Medulla oblongata (tissue), 1 donor: ENCODE data around the gene RPL22.

ENCODE experiments used
- DNase-seq: peaks from one replicate; pipeline ENCODE4 v3.0.0-alpha.2; 2015; ENCODE audit errors: extremely low spot score

Gene RPL22

DNA sequence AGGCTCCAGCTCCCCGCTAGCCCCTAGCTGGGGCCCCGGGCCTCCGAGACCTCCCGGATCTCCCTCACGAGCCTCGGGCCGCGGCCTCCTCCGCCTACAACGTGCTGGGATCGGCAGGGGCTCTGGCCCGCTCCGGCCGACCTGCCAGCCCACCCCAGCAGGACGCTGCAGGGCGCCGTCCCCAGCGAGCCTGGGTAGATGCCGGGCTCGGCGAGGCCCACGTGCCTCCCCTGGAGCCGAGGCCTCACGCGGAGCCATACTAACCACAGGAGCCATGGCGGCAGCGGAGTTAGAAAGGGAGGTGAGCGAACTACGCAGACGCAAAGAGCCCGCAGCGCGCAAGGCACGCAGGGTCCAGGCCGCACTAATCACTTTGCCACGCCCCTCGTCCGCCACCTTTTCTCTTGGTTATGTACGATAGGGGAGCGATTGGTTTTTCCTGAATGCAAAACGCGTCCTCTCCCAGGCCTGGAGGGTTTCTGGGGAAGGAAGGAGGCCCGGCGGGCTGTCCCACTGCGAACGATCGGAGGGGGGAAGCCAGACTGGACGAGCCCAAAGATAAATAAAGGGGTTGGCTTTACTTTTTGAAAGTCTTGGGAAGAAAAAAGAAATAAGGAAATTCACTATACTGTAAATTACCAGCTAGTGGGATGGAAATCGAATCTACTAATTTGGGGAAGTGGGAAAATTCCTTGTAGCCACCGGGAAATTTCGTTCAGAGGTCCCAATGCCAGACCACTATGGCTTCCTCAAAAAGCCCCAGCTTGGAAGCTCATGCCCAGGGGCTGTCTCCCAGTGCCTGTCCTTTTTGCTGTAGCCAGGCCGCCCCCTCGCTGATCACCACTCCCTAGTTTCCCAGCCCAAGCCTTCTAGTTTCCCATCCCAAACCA lies at the start of gene RPL22:
Gene RPL22 (minus strand): TSS at position 298 of the 890 bp plus-strand sequence. CDS start 22 bp downstream, at position 276.
- DNase-seq = peak; percentile 99

GRCh38 chr1:6248161-6248776 lies 48.9 kb upstream of the RPL22 start:
- DNase-seq = no peak

DNA sequence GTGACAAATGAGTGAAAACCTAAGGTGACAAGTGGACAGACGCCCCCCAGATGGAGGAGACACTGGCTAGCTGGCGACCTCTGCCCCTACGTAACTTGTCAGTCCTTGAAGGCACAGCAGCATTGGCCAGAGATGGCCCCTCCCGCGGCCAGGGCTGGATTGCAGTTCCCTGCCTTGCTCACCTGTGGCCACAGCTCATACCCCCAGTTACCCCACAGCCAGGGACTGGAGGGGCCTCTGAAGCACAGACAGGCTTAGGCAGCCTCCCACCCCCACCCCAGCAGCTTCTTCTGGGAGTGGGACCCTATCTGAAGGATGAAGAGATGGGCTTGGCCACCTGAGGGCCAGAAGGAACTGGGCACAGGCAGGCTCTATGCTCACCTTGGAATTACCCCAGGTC lies 48.3 kb upstream of the RPL22 start:
- DNase-seq = no peak

DNA sequence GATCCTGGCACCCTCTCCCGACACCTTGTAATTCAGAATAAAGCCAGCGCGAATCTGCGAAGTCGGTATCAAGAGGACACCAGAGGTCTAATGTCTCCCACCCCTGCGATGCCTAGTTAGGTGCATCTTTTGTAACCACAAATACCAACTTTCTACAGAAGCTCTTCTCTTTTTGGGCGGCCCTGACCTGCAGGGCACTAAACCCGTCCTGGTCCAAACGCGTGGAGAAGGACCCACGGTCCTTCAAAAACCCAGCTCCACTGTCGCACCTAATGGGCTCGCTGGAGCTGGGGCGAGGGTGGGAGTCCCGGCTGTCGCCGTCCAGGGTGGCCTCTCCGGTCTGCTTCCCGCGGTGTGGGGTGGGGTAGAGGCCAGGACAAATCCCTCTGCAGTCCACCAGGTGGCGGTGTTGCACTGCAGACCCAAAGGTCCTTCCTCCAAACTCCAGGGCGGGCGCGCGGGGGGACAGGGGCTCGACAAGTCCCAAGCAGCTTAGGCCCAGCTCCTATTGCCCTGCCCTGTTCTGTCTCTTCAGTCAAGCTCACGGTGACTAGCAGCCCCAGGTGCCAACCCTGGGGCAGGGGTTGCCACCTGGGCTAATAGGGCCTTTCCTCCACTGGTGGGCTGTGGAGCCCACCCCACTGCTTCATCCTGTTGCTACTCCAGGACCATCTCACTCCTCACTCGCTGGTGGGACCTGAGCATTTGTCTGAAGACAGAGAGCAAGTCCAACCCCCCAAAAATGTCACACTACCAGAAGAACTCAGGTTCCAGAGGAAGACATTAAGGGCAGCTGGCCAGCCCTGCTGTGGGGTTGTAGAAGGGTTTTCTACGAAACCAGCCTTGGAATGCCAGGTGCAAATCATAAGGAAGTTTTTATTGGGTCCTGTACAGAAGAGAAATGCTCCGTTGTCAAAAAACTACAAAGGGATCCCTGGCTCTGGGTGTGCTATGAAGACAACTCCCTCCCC lies 47.4 kb upstream of the RPL22 start:
- DNase-seq = peak; percentile 77

GRCh38 chr1:6245869-6246496 lies 46.6 kb upstream of the RPL22 start:
- DNase-seq = no peak

- DNase-seq = peak; percentile 75
Measured at GRCh38 chr1:6245086-6245868, 45.9 kb upstream of the RPL22 start.

DNA sequence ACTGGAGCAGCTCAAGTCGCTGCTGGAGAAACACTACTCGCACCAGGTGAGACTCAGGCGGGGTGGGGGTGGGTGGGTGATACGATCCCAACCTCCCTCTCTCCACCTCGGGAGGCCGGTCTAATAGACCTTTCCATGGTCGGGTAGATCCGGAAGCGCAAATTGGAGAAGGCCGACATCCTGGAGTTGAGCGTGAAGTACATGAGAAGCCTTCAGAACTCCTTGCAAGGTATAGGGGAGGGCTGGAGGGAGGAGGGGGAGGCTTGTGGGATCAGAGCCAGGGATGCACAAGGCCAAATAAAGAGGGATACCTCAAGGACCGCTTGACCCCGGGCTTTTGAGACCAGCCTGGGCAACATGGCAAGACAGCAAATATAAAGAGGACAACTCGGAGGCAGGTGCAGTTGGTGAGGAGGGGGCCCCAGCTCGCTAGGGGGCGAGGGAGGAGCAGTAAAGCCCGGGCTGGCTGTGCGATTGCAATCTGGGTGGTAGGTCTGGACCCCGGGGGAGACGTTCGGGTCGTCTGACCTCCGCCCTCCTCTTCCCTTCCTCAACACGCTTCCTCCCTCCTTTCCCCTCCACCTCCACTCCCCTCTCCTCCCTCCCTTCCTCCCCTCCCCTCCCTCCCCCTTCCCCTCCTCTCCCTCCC lies 45.1 kb upstream of the RPL22 start:
- DNase-seq = no peak

DNA sequence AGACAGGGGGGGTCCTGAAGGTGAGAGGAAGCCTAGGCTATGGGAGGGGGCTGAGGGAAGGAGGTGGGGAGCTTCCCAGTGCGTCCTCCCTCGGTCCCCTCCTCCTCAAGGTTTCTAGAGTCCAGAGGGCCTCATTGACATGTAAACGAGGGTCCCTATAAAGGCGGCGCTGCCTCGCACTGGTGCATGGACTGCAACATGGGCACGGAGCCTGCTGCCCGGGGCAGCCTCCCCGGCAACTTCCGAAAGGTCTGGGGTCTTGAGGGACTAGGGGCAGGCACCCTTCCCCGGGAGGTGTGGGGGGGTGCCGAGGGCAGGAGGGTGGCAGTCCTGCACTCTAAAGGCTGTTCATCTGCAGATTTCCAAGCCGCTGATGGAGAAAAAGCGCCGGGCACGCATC lies 44.6 kb upstream of the RPL22 start, which contains the start of gene HES3:
Gene HES3 (plus strand): TSS at position 187 of the 400 bp plus-strand sequence. CDS start 187 bp downstream, at position 374.
- no peak for DNase-seq

DNA sequence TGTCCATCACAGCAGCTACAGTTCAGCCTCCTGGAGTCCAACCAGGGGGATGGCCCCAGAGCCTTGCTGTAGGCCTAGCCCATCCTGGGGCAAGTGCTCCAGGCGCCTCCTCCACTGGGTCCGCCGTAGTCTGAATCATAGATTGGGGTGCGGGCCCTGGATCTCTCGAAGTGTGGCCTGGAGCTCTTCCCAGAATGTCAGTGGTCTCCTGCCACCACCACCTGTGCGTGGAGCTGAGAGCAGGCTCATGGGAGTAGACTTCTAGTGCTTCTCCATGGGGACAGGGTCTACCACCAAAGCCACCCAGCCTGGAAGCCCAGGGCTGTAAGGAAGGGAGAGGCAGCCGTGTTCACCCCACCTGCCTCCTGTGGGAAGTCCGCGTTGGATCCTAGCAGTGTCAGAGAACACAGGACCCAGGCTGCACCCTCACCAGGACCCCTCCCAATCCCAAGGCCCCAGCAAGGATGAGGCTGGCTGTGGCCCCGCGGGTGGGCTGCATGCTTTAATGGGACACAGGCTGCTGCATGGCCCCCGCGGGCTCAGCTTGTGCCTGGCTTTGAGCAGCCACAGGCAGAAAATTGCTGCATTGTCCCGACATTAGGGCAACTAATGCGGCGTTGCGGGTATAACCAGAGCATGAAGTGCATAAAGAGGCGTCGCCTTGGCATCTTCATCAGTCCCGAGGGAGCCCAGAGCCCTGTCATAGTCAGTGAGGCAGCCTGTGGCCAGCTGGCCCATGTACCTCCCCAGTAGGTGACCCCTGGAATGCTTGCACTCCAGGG lies 43.8 kb upstream of the RPL22 start:
- DNase-seq = no peak

DNA sequence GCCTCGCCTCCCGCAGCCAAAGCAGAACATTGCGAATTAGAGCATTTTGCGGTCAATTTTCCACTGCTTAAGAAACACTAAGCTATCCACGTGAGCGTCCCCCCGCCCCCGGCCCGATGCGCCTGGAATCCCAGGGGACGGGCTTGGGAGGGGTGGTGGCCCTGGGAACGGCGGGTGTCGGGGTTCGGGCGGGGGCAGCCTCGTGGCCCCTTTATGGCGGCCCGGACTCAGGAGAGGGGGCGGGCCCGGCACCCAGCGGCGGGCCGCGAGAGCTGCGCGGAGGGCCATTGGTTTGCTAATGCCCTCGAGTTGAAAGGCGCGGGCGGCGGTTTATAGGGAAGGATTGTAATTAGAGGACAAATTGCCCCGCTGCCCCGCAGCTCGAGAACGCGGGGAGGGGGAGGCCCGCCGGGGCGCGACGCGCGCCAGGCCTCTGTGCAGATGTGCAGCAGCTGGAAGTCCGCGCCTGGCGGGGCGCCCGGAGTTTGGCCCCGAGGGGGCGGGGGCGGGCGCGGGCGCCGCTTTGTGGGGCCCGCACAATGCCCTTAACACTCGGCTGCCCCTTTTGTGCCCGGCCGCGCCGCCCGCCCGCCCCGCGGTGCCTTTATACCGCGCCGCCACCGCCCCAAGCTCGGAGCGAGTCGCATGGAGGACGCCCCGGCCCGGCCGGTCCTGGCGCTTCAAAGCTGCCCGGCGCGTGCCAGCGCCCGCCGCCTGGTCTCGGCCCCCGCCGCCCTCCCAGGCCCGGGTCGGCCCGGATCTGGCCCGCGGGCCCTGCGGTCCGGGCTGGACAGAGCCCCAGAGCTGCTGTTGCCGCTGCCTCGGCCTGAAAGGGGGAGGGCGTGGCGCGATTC lies 42.7 kb upstream of the RPL22 start:
- no peak for DNase-seq

- DNase-seq = no peak
Measured at GRCh38 chr1:6241107-6241886, 41.9 kb upstream of the RPL22 start.

DNA sequence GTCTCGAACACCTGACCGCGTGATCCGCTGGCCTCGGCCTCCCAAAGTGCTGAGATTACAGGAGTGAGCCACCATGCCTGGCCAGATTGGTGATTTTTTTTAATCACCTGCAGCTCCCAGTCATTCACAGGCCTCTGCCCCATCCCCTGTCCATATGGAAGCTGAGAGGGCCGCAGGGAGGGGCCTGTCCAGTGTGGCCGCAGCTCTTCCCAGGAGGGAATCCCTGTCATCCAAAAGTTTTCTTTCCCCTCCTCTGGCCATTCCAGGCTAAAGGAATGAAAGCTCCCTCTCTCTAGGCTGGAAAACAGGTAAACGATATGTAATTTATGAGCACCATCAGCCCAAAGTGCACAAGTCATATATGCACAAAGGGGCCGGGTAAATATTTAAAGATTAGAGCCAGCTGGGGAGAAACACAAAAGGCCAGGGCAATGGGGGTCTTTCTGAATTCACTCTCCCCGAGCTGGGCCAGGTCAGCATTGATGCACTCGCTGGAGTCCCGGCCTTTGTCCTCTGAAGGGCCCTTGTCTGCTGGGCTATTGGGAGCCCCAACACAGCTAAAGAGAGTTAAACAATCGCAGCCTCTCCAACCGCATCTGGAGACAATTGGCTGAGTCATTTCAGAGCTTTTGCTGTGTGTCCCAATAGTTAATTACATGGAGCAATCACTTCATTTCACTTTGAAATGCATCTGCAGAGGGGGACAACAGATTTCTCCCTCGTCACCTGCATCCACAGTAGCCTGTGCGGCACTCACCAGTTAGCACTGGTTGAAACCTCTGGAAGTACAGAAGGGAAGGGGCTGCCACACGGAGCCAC lies 40.8 kb upstream of the RPL22 start:
- DNase-seq = no peak

GRCh38 chr1:6239213-6239752 lies 39.9 kb upstream of the RPL22 start:
- no peak for DNase-seq

DNA sequence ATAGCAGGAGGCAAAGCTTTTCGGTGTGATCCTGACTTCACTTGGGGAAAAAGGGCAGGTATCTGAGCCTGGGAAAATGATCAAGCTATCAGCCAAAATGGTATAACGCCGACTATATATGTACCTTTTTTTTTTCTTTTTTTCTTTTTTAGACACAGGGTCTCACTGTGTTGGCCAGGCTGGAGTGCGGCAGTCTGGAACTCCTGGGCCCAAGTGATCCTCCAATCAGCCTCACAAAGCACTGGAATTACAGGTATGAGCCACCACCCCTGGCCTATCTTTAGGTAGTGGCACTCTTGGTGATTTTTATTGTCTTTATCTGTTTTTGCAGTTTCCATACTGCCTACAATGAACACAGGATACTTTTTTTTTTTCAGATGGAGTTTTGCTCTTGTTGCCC lies 37.7 kb upstream of the RPL22 start:
- no peak for DNase-seq

DNA sequence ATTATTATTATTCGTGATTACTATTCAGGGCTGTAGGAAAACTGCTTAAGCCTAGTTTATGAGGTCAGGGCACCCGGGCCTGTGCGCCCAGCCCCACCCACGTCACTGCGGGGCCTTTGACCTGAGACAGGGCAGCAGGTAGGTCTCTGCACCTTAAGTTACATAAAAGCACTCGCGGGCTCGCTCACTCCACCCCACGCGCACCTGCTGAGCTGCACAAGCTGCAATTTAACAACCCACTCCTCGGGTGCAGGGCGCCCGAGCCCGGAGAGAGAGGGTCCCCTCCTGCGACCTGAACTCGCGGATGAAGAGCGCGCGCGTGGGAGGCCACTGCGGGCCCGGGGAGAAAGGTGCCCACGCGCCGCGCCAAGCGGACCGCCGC lies 35.9 kb upstream of the RPL22 start:
- DNase-seq = no peak

DNA sequence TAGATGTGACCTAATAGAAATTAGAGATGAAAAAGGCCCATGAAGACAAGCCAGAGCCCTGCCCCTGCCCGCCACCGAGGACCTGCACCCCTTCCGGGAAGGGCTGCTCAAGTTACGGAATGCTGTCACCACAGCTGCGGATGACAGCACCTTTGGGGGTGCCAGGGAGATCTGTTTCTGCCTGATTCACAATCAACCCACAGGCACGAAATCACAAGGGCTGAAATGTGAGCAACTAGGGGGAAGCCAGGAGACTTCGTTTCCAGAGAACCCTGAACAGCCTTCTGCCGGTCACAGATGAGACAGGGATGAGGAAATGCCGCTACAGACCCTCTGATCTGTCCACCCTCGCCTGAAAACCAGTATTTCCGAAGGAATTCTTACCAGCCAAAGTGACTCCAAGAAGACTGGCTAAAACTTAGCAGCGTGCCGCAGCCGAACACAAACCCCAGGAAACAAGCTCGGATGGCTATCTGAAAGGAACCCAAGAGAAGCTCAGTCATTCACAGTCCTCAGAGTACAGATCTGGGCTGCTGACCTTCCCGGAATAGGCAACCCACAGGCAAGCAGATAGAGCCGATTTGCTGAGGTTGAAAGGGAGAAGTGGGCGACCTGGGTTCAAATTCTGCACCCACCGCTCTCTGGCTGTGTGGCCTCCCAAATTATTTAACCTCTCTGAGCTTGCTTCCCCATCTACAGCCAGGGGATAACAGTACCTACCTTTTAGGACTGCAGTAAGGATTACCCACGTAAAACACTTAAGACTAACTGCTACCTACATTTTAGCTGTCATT lies 35.3 kb upstream of the RPL22 start:
- no peak for DNase-seq
